Natural killer cell (primary cell): ENCODE results near the gene LGI4. TPM values are rescaled to one million over a fixed set of nuclear protein-coding genes. Genes with fewer than 3 reads are reported as not detected.

Experiments used
- ATAC-seq, 3 donors: fragments of 150-1000 bp in 2 of 3; fragments of 200-7000 bp in 1 of 3; cut with Tn5 transposase; 1 replicate in 1 of 3; 2 replicates in 2 of 3; pipeline ENCODE4 v1.10.0; 2021; ENCODE audit warnings: mild to moderate bottlenecking in 2 of 3, moderate library complexity in 2 of 3
- DNase-seq, 2 donors: peaks; one replicate each; pipeline versions ENCODE4 v3.0.0 to v3.0.0-alpha.2; 2013 to 2021; ENCODE audit warnings: mixed read lengths in 1 of 2
- H3K27ac ChIP-seq: one replicate; pipeline ENCODE4 v1.5.1; 2013; ENCODE audit warnings: mild to moderate bottlenecking, low read length
- H3K27me3 ChIP-seq: one replicate; pipeline ENCODE4 v1.6.1; 2013; ENCODE audit warnings: low read length; ENCODE audit not compliant: control insufficient read depth, insufficient read depth
- H3K36me3 ChIP-seq: one replicate; pipeline ENCODE4 v1.6.1; 2013; ENCODE audit warnings: low read length; ENCODE audit not compliant: control insufficient read depth, insufficient read depth
- H3K4me1 ChIP-seq: one replicate; pipeline ENCODE4 v1.6.1; 2013; ENCODE audit warnings: low read length; ENCODE audit not compliant: control insufficient read depth, insufficient read depth
- H3K4me3 ChIP-seq: one replicate; pipeline ENCODE4 v1.5.1; 2013; ENCODE audit warnings: low read length
- H3K9me3 ChIP-seq: one replicate; pipeline ENCODE4 v1.6.1; 2013; ENCODE audit warnings: low read length; ENCODE audit not compliant: control insufficient read depth, insufficient read depth
- H3K27ac Mint-ChIP-seq, 2 donors: one replicate each; pipeline ENCODE4 v1.8.0; 2022; ENCODE audit warnings: mild to moderate bottlenecking in 2 of 2, mixed read lengths in 2 of 2, moderate library complexity in 1 of 2
- H3K27me3 Mint-ChIP-seq, 2 donors: one replicate each; pipeline ENCODE4 v1.8.0; 2022; ENCODE audit warnings: low read depth in 2 of 2, mixed read lengths in 2 of 2
- H3K36me3 Mint-ChIP-seq: one replicate; pipeline ENCODE4 v1.8.0; 2022; ENCODE audit warnings: mixed read lengths
- H3K4me1 Mint-ChIP-seq, 2 donors: one replicate each; pipeline ENCODE4 v1.8.0; 2022; ENCODE audit warnings: mixed read lengths in 2 of 2
- H3K4me3 Mint-ChIP-seq: one replicate; pipeline ENCODE4 v1.8.0; 2022; ENCODE audit warnings: mild to moderate bottlenecking, moderate library complexity, mixed read lengths
- H3K9me3 Mint-ChIP-seq, 2 donors: one replicate each; pipeline ENCODE4 v1.8.0; 2022; ENCODE audit warnings: mixed read lengths in 2 of 2
- CTCF ChIP-seq: fragments of 200-600 bp; IDR thresholded peaks from one replicate; pipeline ENCODE4 v1.8.0; 2022; ENCODE audit warnings: antibody characterized with exemption
- WGBS: methylation state at CpG from one replicate; pipeline ENCODE4 v1.1.7; 2013; ENCODE audit warnings: missing lambda C conversion rate; ENCODE audit not compliant: insufficient coverage; 5-methylcytosine and 5-hydroxymethylcytosine counted together
- intact Hi-C: fragments of 100-400 bp; cut with micrococcal nuclease; formaldehyde crosslinking; loops from one replicate; pipeline ENCODE4 v1.14.2; 2022
- total RNA-seq, 4 donors: library from RNA; stranded (reverse); fragments of 120-200 nt in 1 of 4; gene quantifications; one replicate each; pipeline versions ENCODE4 v1.2.3 to v1.2.4, GENCODE V29; 2013 to 2022

The LGI4 gene
- total RNA-seq, 3 donors from 2014 or later (not counting 1 experiment from before 2014, with no cell fraction given): 0.49 to 0.72 TPM; not detected in 1

GRCh38 chr19:35100588-35101533 is 34.0 kb downstream of the LGI4 start:
- Histone ChIP-seq H3K36me3 (no peaks in the 10 kb centered on the region), H3K9me3 (peaks cover 3% of the 10 kb centered on the region), H3K27ac (no peak overlapping the region), H3K4me1 (no peaks in the 10 kb centered on the region), H3K27me3 (no peaks in the 10 kb centered on the region), H3K4me3 (no peak overlapping the region)
- intact Hi-C loops: no loop called here
- ATAC-seq (no peak), DNase-seq (no peak)
- H3K4me1 Mint-ChIP-seq: no peaks in the 10 kb centered on the region
- H3K9me3 Mint-ChIP-seq: no peaks in the 10 kb centered on the region
- H3K27me3 Mint-ChIP-seq: peaks cover 0 to under 1% of the 10 kb centered on the region in 2 donors
- TF ChIP-seq CTCF: no peak
- 87% methylated on average over 16 of the region's 16 CpGs for WGBS
- H3K36me3 Mint-ChIP-seq: no peaks in the 10 kb centered on the region
- H3K27ac Mint-ChIP-seq: no peak overlapping the region
- H3K4me3 Mint-ChIP-seq: no peak overlapping the region

DNA sequence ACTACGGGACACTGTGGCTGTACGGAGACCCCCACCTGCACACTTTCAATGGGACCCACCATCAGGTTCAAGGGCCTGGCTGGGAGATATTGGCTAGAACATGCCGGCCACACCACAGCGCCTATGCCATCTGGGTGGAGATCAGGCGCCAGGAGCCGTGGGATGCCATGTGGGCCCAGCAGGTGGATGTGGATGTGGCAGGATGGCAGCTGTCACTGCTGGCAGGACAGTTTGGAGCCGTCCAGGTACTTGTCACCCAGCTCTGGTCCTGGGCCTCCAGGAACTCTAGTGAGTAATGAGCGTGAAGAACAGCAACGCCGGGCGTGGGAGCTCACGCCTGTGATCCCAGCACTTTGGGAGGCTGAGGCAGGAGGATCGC is 35.0 kb downstream of the LGI4 start:
- H3K36me3 ChIP-seq: no peaks in the 10 kb centered on the region
- no peaks in the 10 kb centered on the region for H3K27me3 ChIP-seq
- 94% methylated on average over 13 of the region's 13 CpGs for WGBS
- H3K4me3 ChIP-seq: no peak overlapping the region
- peaks cover 0 to 6% of the 10 kb centered on the region in 2 donors for H3K27me3 Mint-ChIP-seq
- H3K4me3 Mint-ChIP-seq: no peak overlapping the region
- no peaks in the 10 kb centered on the region for H3K36me3 Mint-ChIP-seq
- intact Hi-C loops: no loop called here
- H3K4me1 Mint-ChIP-seq: no peaks in the 10 kb centered on the region
- no peak for TF ChIP-seq CTCF
- H3K9me3 ChIP-seq: no peaks in the 10 kb centered on the region
- no peaks in the 10 kb centered on the region for H3K9me3 Mint-ChIP-seq
- ATAC-seq: no peak
- H3K27ac Mint-ChIP-seq: no peak overlapping the region
- DNase-seq: no peak
- no peak overlapping the region for H3K27ac ChIP-seq
- H3K4me1 ChIP-seq: no peaks in the 10 kb centered on the region

- DNase-seq: no peak
- H3K27ac ChIP-seq: no peak overlapping the region
- no peaks in the 10 kb centered on the region for H3K36me3 ChIP-seq
- ATAC-seq: no peak
- intact Hi-C loops: no loop called here
- Mint-ChIP-seq H3K27ac (no peak overlapping the region), H3K4me3 (no peak overlapping the region), H3K9me3 (no peaks in the 10 kb centered on the region), H3K27me3 (peaks cover 0 to 6% of the 10 kb centered on the region in 2 donors), H3K4me1 (no peaks in the 10 kb centered on the region), H3K36me3 (no peaks in the 10 kb centered on the region)
- H3K4me1 ChIP-seq: no peaks in the 10 kb centered on the region
- 82% methylated on average over 21 of the region's 21 CpGs for WGBS
- H3K27me3 ChIP-seq: no peaks in the 10 kb centered on the region
- no peak overlapping the region for H3K4me3 ChIP-seq
- H3K9me3 ChIP-seq: no peaks in the 10 kb centered on the region
- no peak for TF ChIP-seq CTCF
Measured at GRCh38 chr19:35099155-35099896, 35.5 kb downstream of the LGI4 start.
